OCI-LY7 (cell line): ENCODE data around the gene RMI1. TPM values are rescaled to one million over a fixed set of nuclear protein-coding genes. Genes with fewer than 3 reads are reported as not detected.

Experiments used
- BruUV-seq: library from RNA; stranded (reverse); fragments of 400-500 nt; replicated peaks from 2 replicates; lab custom pipeline; 2021; lab: Mats Ljungman, UMichigan
- CTCF ChIA-PET: fragments of 300-600 bp; sonication (Branson Sonifier 250); formaldehyde crosslinking; loops from one replicate; lab custom pipeline; 2022; ENCODE audit warnings: antibody characterized with exemption; ENCODE audit not compliant: unreplicated experiment; lab: Charles Lee
- POLR2A ChIA-PET: fragments of 300-600 bp; sonication (Branson Sonifier 250); formaldehyde crosslinking; loops from one replicate; lab custom pipeline; 2022; ENCODE audit warnings: antibody characterized with exemption; lab: Charles Lee
- DNase-seq: peaks from one replicate; pipeline ENCODE4 v3.0.0-alpha.2; 2015; ENCODE audit warnings: low spot score
- H2AFZ ChIP-seq: fragments of 200-600 bp; sonication (generic), shearing (Covaris generic); 2 replicates; pipeline ENCODE4 v1.6.1; 2014; ENCODE audit warnings: mild to moderate bottlenecking, antibody characterized with exemption, low read length, moderate library complexity
- H3K27ac ChIP-seq: fragments of 200-600 bp; sonication (generic); 2 replicates; pipeline ENCODE4 v1.5.1; 2014; ENCODE audit warnings: mixed run types, low read depth, mild to moderate bottlenecking, moderate library complexity, low read length, inconsistent platforms; ENCODE audit not compliant: poor library complexity, severe bottlenecking
- H3K36me3 ChIP-seq: fragments of 200-600 bp; sonication (generic); 2 replicates; pipeline ENCODE4 v1.6.1; 2014; ENCODE audit warnings: mild to moderate bottlenecking, antibody characterized with exemption, low read length, moderate library complexity, mixed read lengths; ENCODE audit not compliant: insufficient read depth
- H3K4me1 ChIP-seq: fragments of 200-600 bp; sonication (generic); 2 replicates; pipeline ENCODE4 v1.5.1; 2014; ENCODE audit warnings: mild to moderate bottlenecking, low read length; ENCODE audit not compliant: insufficient read depth, poor library complexity, severe bottlenecking
- H3K4me2 ChIP-seq: fragments of 200-600 bp; sonication (generic); 2 replicates; pipeline ENCODE4 v1.6.1; 2014; ENCODE audit warnings: mild to moderate bottlenecking, low read length
- H3K4me3 ChIP-seq: fragments of 200-600 bp; sonication (generic); 2 replicates; pipeline ENCODE4 v1.5.1; 2014; ENCODE audit warnings: mild to moderate bottlenecking, low read depth, low read length; ENCODE audit not compliant: poor library complexity, severe bottlenecking
- H3K79me2 ChIP-seq: fragments of 200-600 bp; sonication (generic); 2 replicates; pipeline ENCODE4 v1.6.1; 2016; ENCODE audit warnings: low read depth, mild to moderate bottlenecking, low read length, moderate library complexity, mixed read lengths; ENCODE audit not compliant: insufficient read depth
- H3K9me2 ChIP-seq: fragments of 200-600 bp; sonication (generic); 2 replicates; pipeline ENCODE4 v1.6.1; 2016; ENCODE audit warnings: mild to moderate bottlenecking, low read length, mixed read lengths; ENCODE audit not compliant: insufficient read depth
- H3K9me3 ChIP-seq: fragments of 200-600 bp; sonication (generic); 2 replicates; pipeline ENCODE4 v1.6.1; 2014; ENCODE audit warnings: mild to moderate bottlenecking, mixed run types, low read length, mixed read lengths
- H4K20me1 ChIP-seq: fragments of 200-600 bp; sonication (generic); 2 replicates; pipeline ENCODE4 v1.6.1; 2014; ENCODE audit warnings: mild to moderate bottlenecking, antibody characterized with exemption, low read length, moderate library complexity, mixed read lengths; ENCODE audit not compliant: insufficient read depth
- CTCF ChIP-seq: fragments of 200-600 bp; sonication (generic); conservative IDR thresholded peaks from 2 replicates; pipeline ENCODE4 v1.5.1; 2014; ENCODE audit warnings: mild to moderate bottlenecking, antibody characterized with exemption, low read length, moderate library complexity, mixed read lengths
- EZH2phosphoT487 ChIP-seq: fragments of 200-600 bp; sonication (generic); IDR thresholded peaks from 2 replicates; pipeline ENCODE4 v1.6.1; 2018; ENCODE audit warnings: low read depth, borderline replicate concordance, mild to moderate bottlenecking, mixed run types, antibody characterized with exemption, low read length, moderate library complexity, mixed read lengths
- intact Hi-C: fragments of 100-400 bp; cut with micrococcal nuclease; formaldehyde crosslinking; loops from one replicate; pipeline ENCODE4 v1.10.0; 2022; ENCODE audit not compliant: unreplicated experiment
- total RNA-seq, 2 experiments: library from RNA; depleted of rRNA in 1 of 2; stranded (reverse); fragments of >200 nt in 1 of 2; shearing (Covaris generic) in 1 of 2; gene quantifications; 2 replicates each; pipeline ENCODE4 v1.2.3, GENCODE V29; 2014 to 2022

RMI1 gene
- total RNA-seq, 2 experiments from 2014 or later, result 16.7 to 44.3 TPM

- peak; percentile 38 for DNase-seq
- H3K27ac ChIP-seq, result peak overlapping the region; percentile 44
- H3K36me3 ChIP-seq, result no peaks in the 10 kb centered on the region; the same call in none of the 2 replicates
- H3K4me1 ChIP-seq, result peaks cover 17% of the 10 kb centered on the region
- peak overlapping the region; percentile 78 for H3K4me3 ChIP-seq
- H3K9me3 ChIP-seq, result no peaks in the 10 kb centered on the region
- peak overlapping the region; percentile 90 for H3K4me2 ChIP-seq
- H3K9me2 ChIP-seq, result no peaks in the 10 kb centered on the region
- no peaks in the 10 kb centered on the region for H4K20me1 ChIP-seq
- POLR2A ChIA-PET, result no interaction called here
- BruUV-seq, result no TSS peak
- H3K79me2 ChIP-seq, result peaks cover 10% of the 10 kb centered on the region; the same call in 1 of the 2 replicates
- intact Hi-C loops, result no loop called here
- CTCF ChIA-PET, result no interaction called here
- TF ChIP-seq CTCF (no peak), EZH2phosphoT487 (no peak)
- H2AFZ ChIP-seq, result peak overlapping the region; percentile 81
Measured at GRCh38 chr9:83956086-83956435, 24.5 kb upstream of the RMI1 start.

DNA sequence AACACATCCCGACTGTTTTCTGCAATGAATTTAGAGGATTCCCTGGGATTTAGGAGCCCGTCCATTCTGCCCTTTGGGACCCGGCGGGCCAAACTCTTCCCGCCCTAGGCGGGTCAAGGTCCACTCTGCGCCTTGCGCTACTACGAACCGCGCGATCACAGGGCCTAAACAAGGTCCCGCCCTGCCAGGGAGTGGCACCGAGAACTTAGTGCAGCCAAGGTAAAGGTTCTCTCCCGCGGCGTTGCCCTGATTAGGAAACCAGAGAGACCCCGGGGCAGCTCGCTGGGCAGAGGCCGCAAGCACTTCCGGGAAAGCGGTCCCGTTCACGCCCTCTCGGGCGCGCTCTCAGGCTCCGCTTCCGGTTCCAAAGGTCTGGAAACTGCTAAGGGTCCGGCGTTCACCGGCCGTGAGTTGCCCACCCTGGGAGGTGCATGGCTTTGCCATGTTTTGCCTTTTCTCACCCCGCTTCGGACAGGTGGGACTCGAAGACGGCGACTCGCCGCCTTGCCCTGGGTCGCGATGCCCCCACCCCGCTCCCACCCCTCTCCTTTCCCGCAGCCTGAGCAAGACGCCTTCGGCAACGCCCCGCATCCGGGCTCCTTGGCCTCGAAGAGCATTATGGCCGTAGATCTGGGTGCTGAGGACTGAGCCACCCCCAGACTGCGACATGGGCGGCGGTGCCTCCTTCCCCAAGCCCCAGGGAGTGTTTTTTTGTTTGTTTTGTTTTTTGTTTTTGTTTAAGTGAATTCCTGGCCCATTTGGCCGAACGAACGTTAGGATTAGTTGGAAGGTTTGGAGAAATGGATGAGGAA, 24.0 kb upstream of the RMI1 start:
- TF ChIP-seq CTCF (no peak), EZH2phosphoT487 (no peak)
- intact Hi-C loops, result no loop called here

DNA sequence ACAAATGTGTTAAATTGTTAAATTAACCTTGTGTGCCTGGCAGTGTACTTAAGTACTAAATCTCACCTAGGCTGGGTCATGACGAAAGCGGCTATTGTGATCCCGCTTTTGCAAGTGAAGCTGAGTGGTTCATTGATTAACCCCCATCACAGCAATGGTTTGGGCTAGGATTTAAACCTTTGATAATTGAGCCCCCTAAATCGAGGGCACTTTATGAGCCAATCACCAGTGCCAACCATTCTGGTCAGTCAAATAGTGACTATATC, 23.4 kb upstream of the RMI1 start:
- ChIA-PET CTCF (no interaction called here), POLR2A (no interaction called here)
- no peak overlapping the region for H3K27ac ChIP-seq
- intact Hi-C loops, result no loop called here
- DNase-seq, result no peak
- H3K4me3 ChIP-seq, result peak overlapping the region; percentile 78
- H2AFZ ChIP-seq, result peak overlapping the region; percentile 81
- H3K36me3 ChIP-seq, result no peaks in the 10 kb centered on the region; the same call in 1 of the 2 replicates
- no peaks in the 10 kb centered on the region for H4K20me1 ChIP-seq
- H3K9me2 ChIP-seq, result no peaks in the 10 kb centered on the region
- H3K9me3 ChIP-seq, result no peaks in the 10 kb centered on the region
- H3K79me2 ChIP-seq, result peaks cover 10% of the 10 kb centered on the region; the same call in 1 of the 2 replicates
- no TSS peak for BruUV-seq
- peak overlapping the region; percentile 90 for H3K4me2 ChIP-seq
- TF ChIP-seq EZH2phosphoT487 (no peak), CTCF (no peak)
- H3K4me1 ChIP-seq, result peaks cover 17% of the 10 kb centered on the region

More for the DNA sequence above, 24.0 kb upstream of the RMI1 start:
- DNase-seq, result peak; percentile 72
- Histone ChIP-seq H3K27ac (peak overlapping the region; percentile 44), H3K79me2 (peaks cover 10% of the 10 kb centered on the region; the same call in 1 of the 2 replicates), H3K4me3 (peak overlapping the region; percentile 78), H3K4me2 (peak overlapping the region; percentile 90), H3K36me3 (no peaks in the 10 kb centered on the region; the same call in none of the 2 replicates), H3K4me1 (peaks cover 17% of the 10 kb centered on the region), H3K9me3 (no peaks in the 10 kb centered on the region), H4K20me1 (no peaks in the 10 kb centered on the region), H2AFZ (peak overlapping the region; percentile 81), H3K9me2 (no peaks in the 10 kb centered on the region)
- BruUV-seq, result TSS peak; percentile 87
- ChIA-PET POLR2A (no interaction called here), CTCF (no interaction called here)
